Adipose tissue (tissue), 3 donors: ENCODE data around the gene ZNF846. TPM values are rescaled to one million over a fixed set of nuclear protein-coding genes. Genes with fewer than 3 reads are reported as not detected.
"Not testable (repeated sequence)": the region's sequence is repeated elsewhere in the genome, so short reads cannot be mapped to it uniquely, and the experiment has no call there.

Experiments
- H3K27ac ChIP-seq: one replicate; pipeline ENCODE4 v1.5.1; 2013; ENCODE audit warnings: low read depth, low read length
- WGBS, 3 donors: extraction: QIAGEN DNeasy Blood & Tissue Kit; methylation state at CpG; one replicate each; pipeline ENCODE4 v1.1.7; 2013; 5-methylcytosine and 5-hydroxymethylcytosine counted together
- polyA plus RNA-seq, 3 donors: library from polyadenylated mRNA; stranded (reverse); fragments of 200-250 nt; gene quantifications; one replicate each; pipeline ENCODE4 v1.2.3, GENCODE V29; 2013
- donor health status: healthy with polysubstance abuse.
- donor health status: Bipolar disorder and iron deficiency.
- donor health status: healthy.

Gene ZNF846
- 10 to 100 TPM in 1 of 3 donors, 1 to 10 TPM in 2; 2.6 to 10.1 (median 4.3) TPM for polyA plus RNA-seq

GRCh38 chr19:9768175-9769112, at the start of gene ZNF846:
TSS of gene ZNF846 (minus strand) at chr19:9768738. CDS start at chr19:9764950, 3,788 bp downstream.
- WGBS, 3 donors, result 0 to 1% (median 0%) methylated on average over 63 to 65 of the region's 65 CpGs

GRCh38 chr19:9818175-9818733, 49.7 kb upstream of the ZNF846 start:
- 3 to 4% (median 4%) methylated on average over 37 to 39 of the region's 39 CpGs for WGBS, 3 donors
- H3K27ac ChIP-seq, result peak overlapping the region; percentile 90

More at GRCh38 chr19:9768175-9769112, at the start of gene ZNF846:
- H3K27ac ChIP-seq, result peak within 1 kb of the TSS; percentile 78

GRCh38 chr19:9811139-9811538, 42.6 kb upstream of the ZNF846 start:
- WGBS, 3 donors, result 97 to 99% (median 98%) methylated on average over 21 of the region's 21 CpGs
- H3K27ac ChIP-seq, result no peak overlapping the region

- 87 to 92% (median 90%) methylated on average over 11 of the region's 11 CpGs for WGBS, 3 donors
These were observed 40.6 kb upstream of the ZNF846 start for GRCh38 chr19:9808855-9809824.

GRCh38 chr19:9806803-9807202, 38.3 kb upstream of the ZNF846 start:
- no peak overlapping the region for H3K27ac ChIP-seq
- 83 to 100% (median 96%) methylated on average over 3 of the region's 3 CpGs for WGBS, 3 donors

More at GRCh38 chr19:9808855-9809824, 40.6 kb upstream of the ZNF846 start:
- no peak overlapping the region for H3K27ac ChIP-seq

GRCh38 chr19:9801976-9802375, 33.4 kb upstream of the ZNF846 start:
- H3K27ac ChIP-seq, result no peak overlapping the region
- WGBS, 3 donors, result 93 to 94% (median 94%) methylated on average over 10 of the region's 10 CpGs

- H3K27ac ChIP-seq, result no peak overlapping the region
These were observed 30.6 kb upstream of the ZNF846 start for GRCh38 chr19:9799162-9799561.

GRCh38 chr19:9797871-9798270, 29.3 kb upstream of the ZNF846 start:
- no peak overlapping the region for H3K27ac ChIP-seq
- WGBS, 3 donors, result 79 to 84% (median 83%) methylated on average over 5 of the region's 5 CpGs

GRCh38 chr19:9796113-9796773, 27.7 kb upstream of the ZNF846 start:
- no peak overlapping the region for H3K27ac ChIP-seq
- 30 to 48% (median 39%) methylated on average over 6 of the region's 6 CpGs for WGBS, 3 donors

GRCh38 chr19:9793071-9793591, 24.6 kb upstream of the ZNF846 start:
- WGBS, 3 donors, result 16 to 20% (median 20%) methylated on average over 24 to 36 of the region's 36 CpGs
- H3K27ac ChIP-seq, result peak overlapping the region; percentile 34

GRCh38 chr19:9792206-9793070, 23.9 kb upstream of the ZNF846 start:
- WGBS, 3 donors, result 2 to 3% (median 2%) methylated on average over 62 to 70 of the region's 70 CpGs
- peak overlapping the region; percentile 34 for H3K27ac ChIP-seq

GRCh38 chr19:9791552-9792205, 23.1 kb upstream of the ZNF846 start:
- H3K27ac ChIP-seq, result no peak overlapping the region
- 1 to 2% (median 2%) methylated on average over 35 to 50 of the region's 50 CpGs for WGBS, 3 donors

- WGBS, 3 donors, result 74 to 79% (median 74%) methylated on average over 6 of the region's 6 CpGs
- H3K27ac ChIP-seq, result not testable (repeated sequence)
These were observed 22.5 kb upstream of the ZNF846 start for GRCh38 chr19:9791073-9791367.

- 42 to 46% (median 43%) methylated on average over 5 of the region's 5 CpGs for WGBS, 3 donors
- H3K27ac ChIP-seq, result not testable (repeated sequence)
These were observed 21.0 kb upstream of the ZNF846 start for GRCh38 chr19:9789579-9789978.

- WGBS, 3 donors, result 67 to 77% (median 75%) methylated on average over 11 of the region's 11 CpGs
- H3K27ac ChIP-seq, result no peak overlapping the region
These were observed 20.5 kb upstream of the ZNF846 start for GRCh38 chr19:9789066-9789465.

- not testable (repeated sequence) for H3K27ac ChIP-seq
- 88 to 94% (median 91%) methylated on average over 13 of the region's 13 CpGs for WGBS, 3 donors
These were observed 20.1 kb upstream of the ZNF846 start for GRCh38 chr19:9788604-9789003.

GRCh38 chr19:9786819-9787218, 18.3 kb upstream of the ZNF846 start:
- no peak overlapping the region for H3K27ac ChIP-seq
- WGBS, 3 donors, result 94 to 96% (median 94%) methylated on average over 8 of the region's 8 CpGs
